BJ (cell line): ENCODE data around the gene DIP2C. TPM values are rescaled to one million over a fixed set of nuclear protein-coding genes. Genes with fewer than 3 reads are reported as not detected.

Experiments used
- CTCF ChIA-PET: fragments of 350-600 bp; formaldehyde crosslinking; extraction: SDS; loops from one replicate; lab custom pipeline; 2021; ENCODE audit warnings: antibody characterized with exemption, inconsistent platforms; lab: Yijun Ruan, JAX
- POLR2A ChIA-PET: fragments of 300-600 bp; sonication (Branson Sonifier 250); formaldehyde crosslinking; extraction: SDS; loops from one replicate; lab custom pipeline; 2021; ENCODE audit warnings: antibody characterized with exemption; lab: Charles Lee
- DNase-seq: peaks from one replicate; pipeline ENCODE4 v3.0.0-alpha.2; 2011; ENCODE audit warnings: low read depth
- H3K27me3 ChIP-seq: 2 replicates; pipeline ENCODE4 v1.6.0; 2011; ENCODE audit warnings: low read length; ENCODE audit not compliant: control insufficient read depth, insufficient read depth
- H3K36me3 ChIP-seq: 2 replicates; pipeline ENCODE4 v1.5.1; 2011; ENCODE audit warnings: low read length; ENCODE audit not compliant: control insufficient read depth, insufficient read depth
- H3K4me3 ChIP-seq: 2 replicates; pipeline ENCODE4 v1.5.1; 2011; ENCODE audit warnings: low read depth, mild to moderate bottlenecking, control low read depth, low read length
- CTCF ChIP-seq: IDR thresholded peaks from 2 replicates; pipeline ENCODE4 v1.5.1; 2011; ENCODE audit warnings: low read depth, mild to moderate bottlenecking, control low read depth, inconsistent platforms, low read length, moderate library complexity; ENCODE audit not compliant: insufficient read depth
- polyA plus RNA-seq: library from polyadenylated mRNA; depleted of rRNA; stranded (reverse); fragments of >200 nt; gene quantifications from 2 replicates; pipeline ENCODE4 v1.2.3, GENCODE V29; 2011

The DIP2C gene
- polyA plus RNA-seq, 1 experiment: 9.3 TPM

DNA sequence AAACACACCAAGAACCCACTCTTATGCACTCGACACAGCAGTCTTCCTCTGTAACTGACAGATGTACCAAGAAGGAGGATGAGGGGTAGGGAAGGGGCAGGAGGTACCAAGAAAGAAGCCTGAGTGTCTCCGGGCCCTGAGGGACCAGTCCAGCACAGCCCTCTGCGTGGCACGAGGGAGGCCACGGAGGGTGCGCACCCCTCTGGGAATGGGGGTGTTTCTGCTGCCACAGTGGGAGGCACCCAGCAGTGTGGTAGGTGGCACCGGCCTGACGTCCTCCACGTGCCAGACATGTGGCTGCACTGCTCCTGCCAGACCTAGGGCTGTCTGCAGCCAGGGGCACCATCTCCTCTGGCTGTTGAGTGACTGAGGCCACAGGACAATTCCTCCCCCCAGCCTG, 399.9 kb downstream of the DIP2C start:
- no peaks in the 10 kb centered on the region for H3K27me3 ChIP-seq
- CTCF ChIA-PET: no interaction called here
- peaks cover 12% of the 10 kb centered on the region for H3K36me3 ChIP-seq
- no peak overlapping the region for H3K4me3 ChIP-seq
- POLR2A ChIA-PET: no interaction called here
- no peak for TF ChIP-seq CTCF
- no peak for DNase-seq

- no peak for TF ChIP-seq CTCF
- Histone ChIP-seq H3K36me3 (peaks cover 15% of the 10 kb centered on the region), H3K27me3 (no peaks in the 10 kb centered on the region), H3K4me3 (no peak overlapping the region)
- no peak for DNase-seq
- POLR2A ChIA-PET: no interaction called here
- CTCF ChIA-PET: no interaction called here
Measured at GRCh38 chr10:288316-289200, 400.9 kb downstream of the DIP2C start.

GRCh38 chr10:287814-288213, 401.7 kb downstream of the DIP2C start:
- POLR2A ChIA-PET: no interaction called here
- CTCF ChIA-PET: interaction anchor here (0.6 kb wide), 1 partner anchor 641 kb away, joined by 3 read pairs; no protein-coding TSS in a partner anchor
- no peak for DNase-seq
- TF ChIP-seq CTCF: peak; percentile 35; the same call in 1 of the 2 replicates
- H3K36me3 ChIP-seq: peaks cover 16% of the 10 kb centered on the region
- no peak overlapping the region for H3K4me3 ChIP-seq
- no peaks in the 10 kb centered on the region for H3K27me3 ChIP-seq

DNA sequence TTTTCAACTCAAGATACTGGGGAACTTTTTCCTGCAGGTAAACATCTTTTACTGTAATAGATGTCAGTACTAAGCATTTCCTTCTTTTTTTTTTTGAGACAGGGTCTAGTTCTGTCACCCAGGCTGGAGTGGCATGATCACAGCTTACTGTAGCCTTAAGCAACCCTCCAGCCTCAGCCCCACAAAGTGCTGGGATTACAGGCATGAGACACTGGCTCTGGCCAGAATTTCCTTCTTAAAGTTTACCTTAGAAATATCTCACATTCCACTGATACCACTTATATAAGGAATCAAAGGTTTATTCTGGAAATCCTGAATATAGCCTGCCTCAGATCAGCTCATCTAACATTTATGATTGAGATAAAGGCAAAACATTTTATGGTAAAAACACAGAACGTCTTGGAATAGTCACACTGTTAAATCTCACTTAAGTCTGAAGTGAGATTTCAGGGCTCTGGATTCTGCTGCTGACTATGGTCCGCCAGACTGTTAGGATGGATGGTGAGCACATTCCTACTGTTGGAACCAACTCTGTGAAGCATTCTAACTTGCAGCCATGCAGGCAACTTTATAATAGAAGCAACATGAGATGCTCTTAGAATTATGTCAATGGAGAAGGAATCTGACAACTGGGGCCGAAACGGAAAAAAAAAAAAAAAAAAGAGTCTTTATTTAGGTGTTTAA, 402.3 kb downstream of the DIP2C start:
- ChIA-PET POLR2A (no interaction called here), CTCF (interaction anchor here (0.6 to 1.1 kb wide), 2 partner anchors 38 to 641 kb away, joined by 3 read pairs; no protein-coding TSS in a partner anchor)
- peaks cover 16% of the 10 kb centered on the region for H3K36me3 ChIP-seq
- TF ChIP-seq CTCF: no peak
- no peak for DNase-seq
- no peaks in the 10 kb centered on the region for H3K27me3 ChIP-seq
- H3K4me3 ChIP-seq: no peak overlapping the region

DNA sequence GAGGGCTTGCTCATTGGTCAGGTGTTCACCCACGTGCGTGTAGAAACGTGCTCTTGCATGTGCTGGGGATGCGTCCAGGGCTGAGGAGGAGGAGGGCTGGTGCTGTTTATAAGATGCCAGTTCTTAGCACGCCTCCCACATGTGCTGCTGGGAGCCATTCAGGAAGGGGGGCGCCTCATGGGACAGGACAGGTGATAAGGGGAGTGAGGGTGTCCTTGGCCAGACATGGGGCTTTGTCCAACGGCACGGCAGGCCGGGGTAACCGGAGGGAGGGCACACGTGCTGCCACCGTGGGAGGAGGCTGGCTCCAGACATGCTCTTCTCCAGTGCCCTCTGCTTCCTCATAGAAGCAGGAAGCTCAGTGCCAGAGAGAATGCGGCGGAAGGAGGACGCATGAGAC, 404.3 kb downstream of the DIP2C start:
- ChIA-PET CTCF (no interaction called here), POLR2A (no interaction called here)
- Histone ChIP-seq H3K36me3 (peaks cover 22% of the 10 kb centered on the region), H3K27me3 (no peaks in the 10 kb centered on the region), H3K4me3 (no peak overlapping the region)
- no peak for TF ChIP-seq CTCF
- no peak for DNase-seq
